ENCODE data around the gene NADSYN1. TPM values are rescaled to one million over a fixed set of nuclear protein-coding genes. Genes with fewer than 3 reads are reported as not detected.
"Not testable (repeated sequence)": the region's sequence is repeated elsewhere in the genome, so short reads cannot be mapped to it uniquely, and the experiment has no call there.

The NADSYN1 gene
- polyA plus RNA-seq (ENCODE audit: insufficient read length): 20.2 TPM

- peak; percentile 76 for DNase-seq (ENCODE audit: low read depth)
Measured at GRCh38 chr11:71453037-71453917, at the start of gene NADSYN1. TSS of gene NADSYN1 (plus strand) at chr11:71453203. CDS start at chr11:71453297, 94 bp downstream.

GRCh38 chr11:71404209-71404608 is 48.8 kb upstream of the NADSYN1 start:
- DNase-seq (ENCODE audit: low read depth): no peak

- no peak for DNase-seq (ENCODE audit: low read depth)
Measured at GRCh38 chr11:71406681-71407080, 46.3 kb upstream of the NADSYN1 start.

GRCh38 chr11:71407356-71407755 is 45.6 kb upstream of the NADSYN1 start:
- no peak for DNase-seq (ENCODE audit: low read depth)

GRCh38 chr11:71408826-71409225 is 44.2 kb upstream of the NADSYN1 start:
- no peak for DNase-seq (ENCODE audit: low read depth)

- DNase-seq (ENCODE audit: low read depth): no peak
Measured at GRCh38 chr11:71410363-71410966, 42.5 kb upstream of the NADSYN1 start.

GRCh38 chr11:71414645-71415044 is 38.4 kb upstream of the NADSYN1 start:
- no peak for DNase-seq (ENCODE audit: low read depth)

- DNase-seq (ENCODE audit: low read depth): no peak
Measured at GRCh38 chr11:71418643-71419042, 34.4 kb upstream of the NADSYN1 start.

- DNase-seq (ENCODE audit: low read depth): no peak
Measured at GRCh38 chr11:71420455-71421241, 32.4 kb upstream of the NADSYN1 start.

- no peak for DNase-seq (ENCODE audit: low read depth)
Measured at GRCh38 chr11:71421392-71421950, 31.5 kb upstream of the NADSYN1 start.

GRCh38 chr11:71422318-71422717 is 30.7 kb upstream of the NADSYN1 start:
- not testable (repeated sequence) for DNase-seq (ENCODE audit: low read depth)

- no peak for DNase-seq (ENCODE audit: low read depth)
Measured at GRCh38 chr11:71423181-71423790, 29.7 kb upstream of the NADSYN1 start.

GRCh38 chr11:71425409-71425808 is 27.6 kb upstream of the NADSYN1 start:
- no peak for DNase-seq (ENCODE audit: low read depth)

- DNase-seq (ENCODE audit: low read depth): no peak
Measured at GRCh38 chr11:71425860-71426259, 27.1 kb upstream of the NADSYN1 start.

- no peak for DNase-seq (ENCODE audit: low read depth)
Measured at GRCh38 chr11:71426413-71426812, 26.6 kb upstream of the NADSYN1 start.

- no peak for DNase-seq (ENCODE audit: low read depth)
Measured at GRCh38 chr11:71428861-71429435, 24.1 kb upstream of the NADSYN1 start.

GRCh38 chr11:71429701-71430100 is 23.3 kb upstream of the NADSYN1 start:
- DNase-seq (ENCODE audit: low read depth): no peak

- no peak for DNase-seq (ENCODE audit: low read depth)
Measured at GRCh38 chr11:71430166-71430565, 22.8 kb upstream of the NADSYN1 start.

- no peak for DNase-seq (ENCODE audit: low read depth)
Measured at GRCh38 chr11:71431271-71431670, 21.7 kb upstream of the NADSYN1 start.

GRCh38 chr11:71432761-71433647 is 20.0 kb upstream of the NADSYN1 start:
- DNase-seq (ENCODE audit: low read depth): no peak

Measured in forelimb muscle (tissue), 1 donor.